Right lobe of liver (tissue), 4 donors: ENCODE data around the gene GAN.

Experiments used
- CTCF ChIP-seq, 4 donors: fragments of 200-600 bp in 3 of 4; fragments of 450-650 bp in 1 of 4; IDR thresholded peaks; one replicate each; pipeline versions ENCODE4 v1.5.1 to v1.8.0; 2016 to 2022; ENCODE audit warnings: antibody characterized with exemption in 4 of 4, mild to moderate bottlenecking in 2 of 4
- POLR2A ChIP-seq: fragments of 450-650 bp; IDR thresholded peaks from one replicate; pipeline ENCODE4 v1.6.1; 2017; ENCODE audit warnings: antibody characterized with exemption, mild to moderate bottlenecking
- donor health status: DM: no; HTN: no; CAD: no.
- donor health status: DM: no; HTN: no; CAD: no.
- donor health status: DM: no; HTN: yes; CAD: no.

- TF ChIP-seq POLR2A: no peak
- TF ChIP-seq CTCF (IDR thresholded peaks at IDR 0.05): no peak
These were observed 112.5 kb downstream of the GAN start for GRCh38 chr16:81427219-81427618.
